Inflammatory macrophage (primary cell): Measurements from ENCODE around the gene MLEC.

Source experiments
- DNase-seq, 2 donors: peaks; one replicate each; pipeline ENCODE4 v3.0.0-alpha.2; 2020 to 2022

The MLEC gene

GRCh38 chr12:120748242-120748641 lies 61.3 kb downstream of the MLEC start:
- no peak for DNase-seq

GRCh38 chr12:120749256-120749655 lies 62.3 kb downstream of the MLEC start:
- DNase-seq, result no peak

- DNase-seq, result no peak
Measured at GRCh38 chr12:120750806-120751205, 63.9 kb downstream of the MLEC start.

- DNase-seq, result no peak
Measured at GRCh38 chr12:120751389-120751788, 64.4 kb downstream of the MLEC start.
